Nephron (organoid): ENCODE results near the gene NFATC1.

Experiments
- H3K27ac Mint-ChIP-seq, 3 experiments: 2 replicates each; pipeline ENCODE4 v1.8.0; 2020; ENCODE audit warnings: mixed read lengths in 3 of 3, mild to moderate bottlenecking in 2 of 3, moderate library complexity in 1 of 3
- H3K27me3 Mint-ChIP-seq: 2 replicates; pipeline ENCODE4 v1.8.0; 2021; ENCODE audit warnings: low read depth, mild to moderate bottlenecking, moderate library complexity, mixed read lengths
- H3K36me3 Mint-ChIP-seq: 2 replicates; pipeline ENCODE4 v1.8.0; 2020; ENCODE audit warnings: low read depth, mixed read lengths
- H3K4me1 Mint-ChIP-seq: 2 replicates; pipeline ENCODE4 v1.8.0; 2020; ENCODE audit warnings: mixed read lengths
- H3K4me3 Mint-ChIP-seq, 3 experiments: 2 replicates each; pipeline ENCODE4 v1.8.0; 2020; ENCODE audit warnings: mild to moderate bottlenecking in 3 of 3, mixed read lengths in 3 of 3, moderate library complexity in 2 of 3
- H3K9me3 Mint-ChIP-seq: 2 replicates; pipeline ENCODE4 v1.8.0; 2020; ENCODE audit warnings: mixed read lengths
- TF ChIP-seq, protein P1 (sequence below), 3 experiments: fragments of 200-600 bp; sonication (generic); IDR thresholded peaks; one replicate each; pipeline ENCODE4 v1.5.0; 2021; ENCODE audit warnings: antibody characterized with exemption in 3 of 3; ENCODE audit not compliant: unreplicated experiment in 3 of 3

Gene NFATC1

DNA sequence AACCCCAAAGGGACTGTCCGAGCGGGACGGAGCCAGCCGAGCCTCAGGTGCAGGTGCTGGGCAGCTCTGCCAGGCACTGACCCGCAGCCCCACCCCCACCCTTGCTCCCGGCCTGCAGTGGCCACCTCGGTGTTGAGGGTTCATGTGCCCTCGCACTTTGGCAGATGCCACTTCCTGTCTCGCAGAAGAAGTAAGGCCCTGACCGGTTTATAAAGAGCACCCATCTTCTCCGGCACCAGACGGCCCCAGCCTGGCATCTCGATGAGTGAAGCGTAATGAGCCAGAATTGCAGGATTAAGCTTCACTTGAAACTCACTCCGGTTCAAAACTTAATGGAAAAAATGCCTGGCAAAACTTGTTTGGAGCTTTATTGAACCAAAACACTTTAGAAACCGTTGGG lies 10.9 kb upstream of the NFATC1 start:
- Mint-ChIP-seq H3K9me3 (no peaks in the 10 kb centered on the region), H3K4me3 (no peak overlapping the region), H3K27me3 (peaks cover 25% of the 10 kb centered on the region), H3K4me1 (peaks cover 19% of the 10 kb centered on the region), H3K36me3 (no peaks in the 10 kb centered on the region), H3K27ac (no peak overlapping the region)
- TF ChIP-seq, protein P1, sequence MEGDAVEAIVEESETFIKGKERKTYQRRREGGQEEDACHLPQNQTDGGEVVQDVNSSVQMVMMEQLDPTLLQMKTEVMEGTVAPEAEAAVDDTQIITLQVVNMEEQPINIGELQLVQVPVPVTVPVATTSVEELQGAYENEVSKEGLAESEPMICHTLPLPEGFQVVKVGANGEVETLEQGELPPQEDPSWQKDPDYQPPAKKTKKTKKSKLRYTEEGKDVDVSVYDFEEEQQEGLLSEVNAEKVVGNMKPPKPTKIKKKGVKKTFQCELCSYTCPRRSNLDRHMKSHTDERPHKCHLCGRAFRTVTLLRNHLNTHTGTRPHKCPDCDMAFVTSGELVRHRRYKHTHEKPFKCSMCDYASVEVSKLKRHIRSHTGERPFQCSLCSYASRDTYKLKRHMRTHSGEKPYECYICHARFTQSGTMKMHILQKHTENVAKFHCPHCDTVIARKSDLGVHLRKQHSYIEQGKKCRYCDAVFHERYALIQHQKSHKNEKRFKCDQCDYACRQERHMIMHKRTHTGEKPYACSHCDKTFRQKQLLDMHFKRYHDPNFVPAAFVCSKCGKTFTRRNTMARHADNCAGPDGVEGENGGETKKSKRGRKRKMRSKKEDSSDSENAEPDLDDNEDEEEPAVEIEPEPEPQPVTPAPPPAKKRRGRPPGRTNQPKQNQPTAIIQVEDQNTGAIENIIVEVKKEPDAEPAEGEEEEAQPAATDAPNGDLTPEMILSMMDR (IDR thresholded peaks at IDR 0.05; ENCODE audit: unreplicated experiment in 3 of 3) = no peak

DNA sequence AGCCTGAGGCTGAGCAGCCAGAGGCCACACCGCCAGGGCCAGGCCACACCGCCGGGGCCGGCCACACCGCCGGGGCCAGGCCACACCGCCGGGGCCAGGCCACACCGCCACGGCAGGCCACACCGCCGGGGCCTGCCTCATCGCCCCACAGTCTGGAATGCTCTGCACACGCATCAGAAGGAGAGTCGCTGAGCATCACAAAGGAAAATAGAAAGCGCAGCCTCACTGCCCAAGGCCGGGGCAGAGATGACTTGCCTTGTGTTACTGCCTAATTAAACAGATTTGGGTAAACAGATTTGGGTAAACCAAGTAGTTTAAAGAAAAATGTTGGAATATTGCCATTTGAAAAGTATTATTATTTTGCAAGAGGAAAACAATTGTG lies 10.4 kb upstream of the NFATC1 start:
- Mint-ChIP-seq H3K36me3 (no peaks in the 10 kb centered on the region), H3K9me3 (no peaks in the 10 kb centered on the region), H3K27me3 (peaks cover 28% of the 10 kb centered on the region), H3K27ac (no peak overlapping the region), H3K4me3 (no peak overlapping the region), H3K4me1 (peaks cover 19% of the 10 kb centered on the region)
- TF ChIP-seq, protein P1 (IDR thresholded peaks at IDR 0.05; ENCODE audit: unreplicated experiment in 3 of 3) = no peak

DNA sequence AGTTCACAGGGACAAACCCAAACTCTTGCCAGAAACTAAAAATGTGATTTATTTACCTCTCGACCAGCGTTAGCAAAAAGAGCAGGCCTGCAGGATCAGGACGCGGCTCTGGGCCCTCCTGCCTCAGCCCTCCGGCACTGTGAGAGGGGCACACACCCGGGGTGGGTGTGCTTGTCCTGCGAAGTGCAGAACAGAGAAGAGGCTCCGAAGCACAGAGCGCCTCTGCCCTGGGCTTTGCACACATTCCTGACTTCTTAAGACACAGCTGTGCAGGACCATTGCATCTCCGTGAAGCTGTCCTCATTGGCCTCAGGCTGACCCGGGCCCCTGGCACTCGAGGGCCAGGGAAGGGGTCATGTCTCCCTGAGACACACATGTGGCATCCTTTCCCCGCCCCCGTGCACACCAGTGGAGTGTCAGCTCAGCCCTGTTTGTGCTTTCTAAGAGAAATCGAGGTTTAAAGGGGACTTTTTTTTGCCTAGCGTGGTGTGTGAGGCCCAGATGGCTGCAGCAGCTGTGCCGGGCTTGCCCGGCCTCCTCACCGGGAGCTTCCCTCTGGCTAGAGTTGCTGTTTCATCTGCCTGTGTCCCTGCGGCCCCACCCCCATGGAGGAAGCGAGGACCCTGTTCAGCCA lies 9.9 kb upstream of the NFATC1 start:
- Mint-ChIP-seq H3K27me3 (peaks cover 33% of the 10 kb centered on the region), H3K9me3 (no peaks in the 10 kb centered on the region), H3K27ac (no peak overlapping the region), H3K4me3 (no peak overlapping the region), H3K36me3 (no peaks in the 10 kb centered on the region), H3K4me1 (peaks cover 19% of the 10 kb centered on the region)
- TF ChIP-seq, protein P1 (IDR thresholded peaks at IDR 0.05; ENCODE audit: unreplicated experiment in 3 of 3) = no peak

DNA sequence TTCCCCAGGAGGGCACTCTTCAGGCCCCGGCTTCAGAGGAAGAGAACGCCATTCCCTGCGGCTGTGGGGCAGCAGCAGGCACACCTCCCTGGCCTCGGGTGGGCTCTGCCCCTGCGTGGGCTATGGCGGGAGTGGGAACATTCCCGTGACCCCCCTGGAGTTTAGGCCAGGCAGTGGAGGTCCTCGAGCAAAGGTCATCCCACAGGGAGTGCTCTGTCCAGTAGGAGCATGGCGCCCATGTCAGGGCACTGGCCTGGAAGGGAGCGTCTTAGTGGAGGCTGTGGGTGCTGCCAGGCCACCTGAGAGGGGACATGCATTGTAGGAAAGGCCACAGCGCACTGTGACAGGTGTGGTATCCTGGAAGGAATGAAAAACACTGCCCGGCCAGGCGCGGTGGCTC lies 9.2 kb upstream of the NFATC1 start:
- Mint-ChIP-seq H3K4me1 (peaks cover 19% of the 10 kb centered on the region), H3K27me3 (peaks cover 40% of the 10 kb centered on the region), H3K36me3 (no peaks in the 10 kb centered on the region), H3K9me3 (no peaks in the 10 kb centered on the region), H3K4me3 (no peak overlapping the region), H3K27ac (no peak overlapping the region)
- TF ChIP-seq, protein P1 (IDR thresholded peaks at IDR 0.05; ENCODE audit: unreplicated experiment in 3 of 3) = no peak

DNA sequence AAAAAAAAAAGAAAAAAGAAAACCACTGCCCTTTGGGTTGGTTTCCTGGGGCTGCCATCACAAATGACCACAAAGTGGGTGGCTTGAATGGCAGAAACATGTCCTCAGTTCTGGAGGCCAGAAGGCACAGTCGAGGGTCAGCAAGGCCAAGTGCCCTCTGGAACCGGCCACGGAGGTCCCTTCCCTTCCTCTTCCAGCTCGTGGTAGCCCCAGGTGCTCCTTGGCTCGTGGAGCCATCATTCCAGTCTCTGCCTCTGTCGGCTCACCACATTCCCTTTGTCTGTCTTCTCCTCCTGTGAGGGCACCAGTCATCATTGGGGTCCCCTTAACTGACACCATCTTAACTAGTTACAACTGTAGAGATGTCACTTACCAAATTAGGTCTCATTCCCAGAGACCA lies 8.5 kb upstream of the NFATC1 start:
- H3K27me3 Mint-ChIP-seq = peaks cover 46% of the 10 kb centered on the region
- no peak overlapping the region for H3K27ac Mint-ChIP-seq
- no peaks in the 10 kb centered on the region for H3K9me3 Mint-ChIP-seq
- H3K4me1 Mint-ChIP-seq = peaks cover 19% of the 10 kb centered on the region
- H3K36me3 Mint-ChIP-seq = no peaks in the 10 kb centered on the region
- TF ChIP-seq, protein P1 (IDR thresholded peaks at IDR 0.05; ENCODE audit: unreplicated experiment in 3 of 3) = no peak
- no peak overlapping the region for H3K4me3 Mint-ChIP-seq

DNA sequence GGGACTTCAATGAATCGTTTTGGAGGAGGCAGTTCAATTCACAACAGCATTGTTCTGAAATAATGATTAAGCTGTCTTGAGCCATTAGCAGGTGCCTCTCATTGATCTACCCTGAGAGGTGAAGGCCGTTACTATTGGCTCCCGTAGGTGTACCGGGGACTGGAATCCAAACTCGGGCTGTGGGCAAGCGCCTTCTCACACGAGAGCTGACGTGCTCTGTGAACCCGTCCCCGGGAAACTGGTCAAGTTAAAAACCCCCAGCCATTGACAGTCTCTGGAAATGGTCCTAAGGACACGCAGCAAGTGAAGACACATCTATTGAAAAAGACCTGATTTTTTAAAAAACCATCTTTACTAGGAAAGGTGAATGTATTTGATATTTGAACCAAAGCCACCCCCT lies 8.1 kb upstream of the NFATC1 start:
- Mint-ChIP-seq H3K36me3 (no peaks in the 10 kb centered on the region), H3K4me1 (peaks cover 19% of the 10 kb centered on the region), H3K9me3 (no peaks in the 10 kb centered on the region), H3K4me3 (no peak overlapping the region), H3K27ac (no peak overlapping the region), H3K27me3 (peaks cover 50% of the 10 kb centered on the region)
- TF ChIP-seq, protein P1 (IDR thresholded peaks at IDR 0.05; ENCODE audit: unreplicated experiment in 3 of 3) = no peak
